VCaP (cell line): Measurements from ENCODE around the gene C19orf12.

Source experiments
- H3K27ac ChIP-seq: fragments of 450-650 bp; 2 replicates; pipeline ENCODE4 v1.5.1; 2017
- CTCF ChIP-seq: fragments of 450-650 bp; conservative IDR thresholded peaks from 2 replicates; pipeline ENCODE4 v1.5.1; 2017; ENCODE audit warnings: mild to moderate bottlenecking, moderate library complexity

The C19orf12 gene

GRCh38 chr19:29678484-29679106, 36.5 kb downstream of the C19orf12 start:
- H3K27ac ChIP-seq = peak overlapping the region; percentile 86
- TF ChIP-seq CTCF = no peak

- peak overlapping the region; percentile 86 for H3K27ac ChIP-seq
- peak; percentile 23; the same call in 1 of the 2 replicates for TF ChIP-seq CTCF
Observed at GRCh38 chr19:29677001-29677817, 37.9 kb downstream of the C19orf12 start.

- TF ChIP-seq CTCF = no peak
- H3K27ac ChIP-seq = peak overlapping the region; percentile 86
Observed at GRCh38 chr19:29676586-29676985, 38.5 kb downstream of the C19orf12 start.

GRCh38 chr19:29675650-29676186, 39.3 kb downstream of the C19orf12 start:
- no peak for TF ChIP-seq CTCF
- peak overlapping the region; percentile 86 for H3K27ac ChIP-seq

- H3K27ac ChIP-seq = peak overlapping the region; percentile 86
Observed at GRCh38 chr19:29675120-29675649, 39.9 kb downstream of the C19orf12 start.

GRCh38 chr19:29674374-29675119, 40.5 kb downstream of the C19orf12 start:
- peak overlapping the region; percentile 86; the same call in 1 of the 2 replicates for H3K27ac ChIP-seq
- TF ChIP-seq CTCF = no peak

More at GRCh38 chr19:29675120-29675649, 39.9 kb downstream of the C19orf12 start:
- no peak for TF ChIP-seq CTCF
